SIG-M5 treated with dmso at 0.1 percent for 504 hours (cell line): ENCODE data around the gene MLLT1.
"Not testable (repeated sequence)": the region's sequence is repeated elsewhere in the genome, so short reads cannot be mapped to it uniquely, and the experiment has no call there.

ENCODE experiments used
- DNase-seq: peaks from one replicate; lab custom pipeline; 2025; ENCODE audit not compliant: unreplicated experiment; lab: John Stamatoyannopoulos, UW

Gene MLLT1, protein sequence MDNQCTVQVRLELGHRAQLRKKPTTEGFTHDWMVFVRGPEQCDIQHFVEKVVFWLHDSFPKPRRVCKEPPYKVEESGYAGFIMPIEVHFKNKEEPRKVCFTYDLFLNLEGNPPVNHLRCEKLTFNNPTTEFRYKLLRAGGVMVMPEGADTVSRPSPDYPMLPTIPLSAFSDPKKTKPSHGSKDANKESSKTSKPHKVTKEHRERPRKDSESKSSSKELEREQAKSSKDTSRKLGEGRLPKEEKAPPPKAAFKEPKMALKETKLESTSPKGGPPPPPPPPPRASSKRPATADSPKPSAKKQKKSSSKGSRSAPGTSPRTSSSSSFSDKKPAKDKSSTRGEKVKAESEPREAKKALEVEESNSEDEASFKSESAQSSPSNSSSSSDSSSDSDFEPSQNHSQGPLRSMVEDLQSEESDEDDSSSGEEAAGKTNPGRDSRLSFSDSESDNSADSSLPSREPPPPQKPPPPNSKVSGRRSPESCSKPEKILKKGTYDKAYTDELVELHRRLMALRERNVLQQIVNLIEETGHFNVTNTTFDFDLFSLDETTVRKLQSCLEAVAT

DNA sequence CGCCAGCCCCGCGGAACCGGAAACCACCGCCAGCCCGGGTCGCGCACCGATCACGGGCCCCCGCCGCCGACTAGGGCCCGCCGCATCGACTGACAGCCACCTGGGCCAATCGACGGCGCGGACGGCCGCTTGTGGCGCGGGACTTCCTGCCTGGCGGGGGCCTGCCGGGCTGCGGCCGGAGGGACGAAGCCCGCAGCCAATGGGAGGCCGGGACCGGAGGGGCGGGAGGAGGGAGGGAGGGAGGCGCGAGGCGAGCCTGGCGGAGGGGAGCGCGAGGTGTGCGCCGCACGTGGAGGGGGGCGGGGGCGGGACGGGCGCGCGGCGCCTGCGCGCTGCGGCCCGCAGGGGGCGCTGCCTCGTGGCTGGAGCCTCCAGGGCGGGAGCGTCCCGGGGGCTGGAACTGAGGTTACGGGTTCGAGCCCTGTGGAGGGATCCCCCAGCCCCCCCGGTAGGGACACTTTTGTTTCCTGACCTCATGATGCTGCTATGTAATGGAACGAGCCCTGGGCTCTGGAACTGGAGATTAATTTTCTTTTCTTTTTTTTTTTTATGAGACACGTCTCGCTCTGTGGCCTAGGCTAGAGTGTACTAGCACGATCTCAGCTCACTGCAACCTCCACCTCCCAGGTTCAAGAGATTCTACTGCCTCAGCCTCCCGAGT, at the start of gene MLLT1:
Gene MLLT1, minus strand, starts transcription at position 45 of the 661 bp plus-strand sequence. CDS start 191 bp downstream, outside the sequence.
- DNase-seq = peak; percentile 83

DNA sequence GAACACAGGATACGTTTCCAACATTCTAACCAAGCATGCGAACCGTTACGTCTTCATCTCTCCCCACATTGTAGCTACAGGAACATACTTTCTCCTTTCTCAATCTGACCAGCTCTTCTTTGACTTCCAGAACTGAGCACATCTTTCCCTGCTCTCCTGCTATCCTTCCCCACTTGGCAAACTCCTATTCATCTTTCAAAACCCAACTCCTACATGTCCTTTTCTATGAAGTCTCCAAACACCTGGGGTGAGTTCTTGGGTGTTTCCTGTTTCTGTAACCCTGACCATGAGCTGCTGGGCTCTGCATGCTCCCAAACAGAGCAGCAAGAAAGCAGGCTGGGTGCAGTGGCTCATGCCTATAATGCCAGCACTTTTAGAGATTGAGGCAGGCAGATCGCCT, 47.0 kb upstream of the MLLT1 start:
- DNase-seq = no peak

DNA sequence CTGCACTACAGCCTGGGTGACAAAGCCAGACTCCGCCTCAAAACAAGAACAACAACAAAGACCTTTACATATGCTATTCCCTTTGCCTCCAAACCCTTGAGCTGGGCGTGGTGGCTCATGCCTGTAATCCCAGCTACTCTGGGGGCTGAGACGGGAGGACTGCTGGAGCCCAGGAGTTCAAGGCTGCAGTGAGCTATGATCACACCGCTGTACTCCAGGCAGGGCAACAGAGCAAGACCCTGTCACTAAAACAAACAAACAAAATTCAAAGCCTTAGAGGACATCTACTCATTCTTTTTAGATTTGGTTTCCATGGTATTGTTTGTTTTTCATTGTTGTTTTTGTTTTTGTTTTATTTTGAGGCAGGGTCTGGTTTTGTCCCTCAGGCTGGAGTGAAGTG, 45.8 kb upstream of the MLLT1 start:
- DNase-seq = no peak

DNA sequence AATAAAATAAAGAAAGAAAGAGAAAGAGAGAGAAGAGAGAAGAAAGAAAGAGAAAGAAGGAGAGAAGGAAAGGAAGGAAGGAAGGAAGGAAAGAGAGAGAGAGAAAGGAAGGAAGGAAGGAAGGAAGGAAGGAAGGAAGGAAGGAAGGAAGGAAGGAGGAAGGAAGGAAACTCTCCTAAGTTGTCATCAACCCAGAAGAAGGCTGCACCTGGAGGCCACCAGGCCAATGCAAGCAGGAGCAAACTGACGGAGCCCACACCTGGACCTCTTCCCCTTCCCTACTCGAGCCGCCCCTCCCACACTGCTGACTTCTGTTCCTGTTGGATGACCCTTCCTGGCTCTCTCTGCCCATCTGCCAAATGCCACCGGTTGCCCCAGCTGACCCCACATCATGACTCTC, 45.0 kb upstream of the MLLT1 start:
- no peak for DNase-seq

DNA sequence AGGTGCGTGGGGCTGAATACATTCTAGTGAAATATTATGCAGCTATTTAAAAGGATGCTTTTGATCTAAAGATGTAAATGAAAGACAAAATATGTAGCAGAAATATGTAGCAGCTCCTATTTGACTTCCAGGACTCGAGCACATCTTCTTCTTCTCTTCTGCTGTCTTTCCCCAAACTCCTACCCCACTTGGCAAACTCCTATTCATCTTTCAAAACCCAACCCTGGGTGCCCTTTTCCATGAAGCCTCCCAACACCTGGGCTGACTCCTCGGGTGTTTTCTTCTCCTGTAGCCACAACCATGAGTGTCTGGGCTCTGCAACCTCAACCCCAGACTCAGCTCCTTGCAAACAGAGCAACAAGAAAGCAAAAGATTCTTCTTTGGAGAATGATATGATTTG, 42.5 kb upstream of the MLLT1 start:
- no peak for DNase-seq

DNA sequence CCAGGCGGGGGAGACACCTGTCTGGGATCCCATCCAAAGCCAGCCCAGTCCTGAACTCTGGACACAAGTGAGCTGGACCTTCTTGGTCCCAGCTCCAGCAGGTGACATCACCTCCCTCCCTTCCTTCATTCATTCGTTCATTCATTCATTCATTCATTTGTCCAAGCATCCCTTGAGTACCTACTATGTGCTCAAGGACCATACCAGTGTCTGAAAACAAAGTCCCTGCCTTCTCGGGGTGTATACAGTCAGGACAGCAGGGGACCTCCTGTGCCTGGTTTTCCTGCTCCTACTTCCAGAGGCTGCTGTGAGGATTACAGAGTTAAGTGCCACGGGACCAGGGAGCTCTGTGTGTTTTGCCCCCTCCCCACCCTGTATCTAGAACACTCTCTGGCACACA, 39.6 kb upstream of the MLLT1 start:
- no peak for DNase-seq

DNA sequence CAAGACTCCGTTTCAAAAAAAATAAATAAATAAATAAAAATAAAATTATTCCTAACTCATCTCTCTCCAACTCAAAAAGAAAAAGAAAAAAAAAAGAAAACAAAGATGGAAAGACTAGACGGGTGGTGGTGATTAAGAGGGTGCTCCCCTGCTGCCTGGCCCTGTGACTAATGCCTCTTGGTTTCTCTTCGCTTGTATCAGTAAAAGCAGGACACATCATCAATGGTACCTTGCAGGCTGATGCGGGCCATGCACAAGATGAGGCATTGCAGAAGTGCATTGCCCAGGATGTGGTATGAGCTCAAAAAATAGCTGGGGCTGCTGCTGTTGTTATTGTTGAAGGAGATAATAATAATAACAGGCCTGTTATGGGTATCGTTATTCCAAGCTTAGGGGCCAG, 39.0 kb upstream of the MLLT1 start:
- no peak for DNase-seq

DNA sequence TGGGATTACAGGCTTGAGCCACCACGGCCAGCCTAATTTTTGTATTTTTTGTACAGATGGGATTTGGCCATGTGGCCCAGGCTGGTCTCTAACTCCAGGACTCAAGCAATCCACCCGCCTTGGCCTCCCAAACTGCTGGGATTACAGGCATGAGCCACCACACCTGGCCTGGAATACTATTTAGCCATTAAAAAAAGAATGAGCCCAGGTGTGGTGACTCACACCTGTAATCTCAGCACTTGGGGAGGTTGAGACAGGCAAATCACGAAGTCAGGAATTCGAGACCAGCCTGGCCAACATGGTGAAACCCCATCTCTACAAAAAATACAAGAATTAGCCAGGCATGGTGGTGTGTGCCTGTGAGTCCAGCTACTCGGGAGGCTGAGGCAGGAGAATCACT, 35.9 kb upstream of the MLLT1 start:
- not testable (repeated sequence) for DNase-seq

DNA sequence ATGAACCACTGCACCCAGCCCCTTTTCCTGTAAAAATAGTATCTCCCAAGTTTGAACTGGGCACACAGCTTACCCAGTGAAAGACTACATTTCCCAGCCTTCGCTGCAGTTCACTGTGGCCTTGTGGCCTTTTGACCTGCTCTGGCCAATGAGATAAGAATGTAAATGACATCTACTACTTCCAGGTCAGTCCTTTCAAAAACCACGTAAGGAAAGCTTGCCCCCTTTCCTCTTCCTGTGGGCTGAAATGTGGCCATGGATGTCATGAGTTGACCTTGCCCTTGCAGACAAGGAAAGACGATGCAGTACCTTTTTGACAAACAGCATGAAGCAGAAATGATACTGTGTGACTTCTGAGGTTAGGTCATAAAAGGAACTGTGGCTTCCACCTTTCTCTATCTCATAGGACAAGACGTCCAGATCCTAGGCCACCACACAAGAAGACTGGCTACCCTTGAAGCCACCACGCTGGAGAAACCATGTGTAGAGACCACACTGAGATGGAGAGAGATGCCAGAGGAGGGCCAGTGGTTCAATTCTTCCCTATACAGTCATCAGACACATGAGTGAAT, 33.7 kb upstream of the MLLT1 start:
- DNase-seq = no peak

DNA sequence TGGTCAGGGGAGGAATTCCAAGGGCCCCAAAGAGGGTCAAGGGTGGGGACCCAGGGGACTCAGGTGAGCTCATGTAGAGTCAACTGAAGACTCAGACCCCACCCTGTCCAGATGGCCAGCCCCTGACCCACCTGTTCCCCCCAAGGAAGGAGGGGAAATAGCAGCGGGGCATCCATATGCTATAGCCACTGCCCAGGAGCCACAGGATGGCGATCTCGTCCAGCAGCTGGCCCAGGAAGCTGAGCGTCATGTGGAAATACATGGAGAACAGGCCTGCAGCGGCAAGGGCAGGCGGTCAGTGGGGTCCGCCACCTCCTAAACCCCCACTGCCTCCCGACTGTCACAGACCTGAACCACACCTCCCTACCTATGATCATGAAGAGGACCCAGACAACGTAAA, 32.2 kb upstream of the MLLT1 start:
- no peak for DNase-seq

DNA sequence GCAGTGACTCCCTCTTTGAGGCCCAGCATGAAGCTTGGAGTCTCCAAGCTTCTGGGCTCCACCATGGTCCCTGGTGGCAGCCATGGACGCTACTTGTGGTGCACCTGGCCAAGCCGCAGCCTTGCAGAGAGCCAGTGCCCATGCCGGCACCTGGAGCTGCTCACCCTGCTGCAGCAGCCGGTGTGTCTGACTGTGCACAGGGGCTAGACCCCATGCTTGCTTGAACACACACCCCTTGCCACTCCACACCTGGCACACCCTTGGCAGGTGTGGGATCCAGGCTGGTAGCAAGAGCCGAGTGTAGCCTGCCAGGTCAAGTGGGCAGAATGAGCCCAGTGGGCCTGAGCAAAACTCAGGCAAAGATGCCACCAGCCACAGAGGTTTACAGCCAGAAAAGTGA, 18.6 kb upstream of the MLLT1 start:
- no peak for DNase-seq

DNA sequence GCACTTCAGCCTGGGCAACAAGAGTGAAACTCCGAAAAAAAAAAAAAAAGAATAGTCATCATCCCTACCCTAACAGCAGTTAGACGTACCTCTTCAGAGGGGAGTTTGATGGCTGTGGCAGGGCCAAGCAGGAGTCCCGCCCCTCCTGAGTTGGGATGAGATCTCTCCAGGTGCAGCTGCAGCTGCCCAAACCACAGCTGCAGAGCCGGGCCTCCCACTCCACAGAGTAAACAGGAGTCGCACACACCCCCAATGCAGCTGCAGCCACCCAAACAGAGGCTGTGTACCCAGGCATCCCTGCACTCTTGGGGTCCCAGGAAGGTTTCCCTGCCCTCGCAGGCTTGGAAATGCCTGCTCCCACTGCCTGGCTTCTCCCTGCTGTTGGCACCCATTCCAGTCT, 17.4 kb upstream of the MLLT1 start:
- no peak for DNase-seq

DNA sequence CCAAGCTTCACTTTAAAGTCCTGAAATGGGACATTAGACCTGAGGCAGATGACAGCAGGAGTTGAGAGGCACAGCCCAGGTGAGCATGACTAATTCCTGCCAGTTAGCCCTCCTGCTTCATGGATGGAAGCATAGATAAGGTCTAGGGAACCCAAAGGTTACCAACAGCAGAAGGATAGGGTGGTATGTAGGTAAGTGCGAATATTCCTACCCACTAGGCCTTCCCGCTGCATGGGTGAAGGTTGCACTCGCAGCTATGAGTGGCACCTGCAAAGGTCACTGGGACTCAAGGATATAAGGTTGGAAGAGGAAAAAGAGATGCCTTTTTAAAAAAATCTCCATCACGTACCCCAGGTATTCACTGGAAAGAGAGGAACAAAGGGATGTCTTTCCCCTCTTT, 12.2 kb upstream of the MLLT1 start:
- DNase-seq = no peak

DNA sequence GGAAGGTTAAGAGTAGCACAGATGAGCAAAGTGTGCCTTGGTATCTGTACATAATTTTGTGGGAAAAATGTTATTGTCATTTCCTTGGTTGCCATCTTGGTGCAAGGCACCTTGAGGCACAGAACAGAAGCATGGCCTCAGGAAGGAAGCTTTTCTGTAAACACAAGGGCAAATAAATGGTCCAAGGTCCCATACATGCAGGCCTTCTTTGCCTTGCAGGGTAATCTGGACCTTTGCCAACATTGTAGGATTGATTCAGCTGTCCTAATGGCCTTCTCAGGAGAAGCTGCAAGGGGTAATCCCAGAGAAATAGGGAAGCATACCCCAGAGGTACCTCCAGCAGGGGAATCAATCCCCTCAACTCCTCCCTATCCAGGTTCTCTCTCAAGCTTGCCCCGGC, 9.0 kb upstream of the MLLT1 start:
- DNase-seq = no peak

DNA sequence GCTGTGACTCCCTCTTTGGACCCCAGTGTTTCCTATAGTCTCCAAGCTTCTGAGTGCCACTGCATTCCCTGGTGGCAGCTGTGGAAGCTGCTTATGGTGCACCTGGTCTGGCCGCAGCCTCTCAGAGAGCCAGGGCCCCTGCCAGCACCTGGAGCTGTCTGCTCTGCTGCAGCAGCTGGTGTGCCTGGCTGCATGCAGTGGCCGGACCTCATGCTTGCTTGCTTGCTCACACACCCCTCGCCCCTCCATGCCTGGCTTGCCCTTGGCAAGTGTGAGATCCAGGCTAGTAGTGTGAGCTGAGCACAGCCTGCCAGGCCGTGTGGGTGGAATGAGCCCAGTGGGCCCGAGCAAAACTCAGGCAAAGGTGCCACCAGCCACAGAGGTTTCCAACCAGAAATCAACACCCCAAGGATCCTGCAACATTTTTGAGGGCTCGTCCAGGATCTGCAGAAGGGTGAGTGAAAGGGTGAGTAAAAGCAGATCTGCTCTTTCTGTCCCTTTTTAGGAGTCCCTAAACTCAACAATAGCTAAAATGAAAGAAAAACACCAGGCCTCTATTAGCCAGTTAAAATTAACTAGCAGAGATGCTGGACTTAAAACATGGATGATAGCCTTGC, 7.6 kb upstream of the MLLT1 start:
- DNase-seq = no peak

DNA sequence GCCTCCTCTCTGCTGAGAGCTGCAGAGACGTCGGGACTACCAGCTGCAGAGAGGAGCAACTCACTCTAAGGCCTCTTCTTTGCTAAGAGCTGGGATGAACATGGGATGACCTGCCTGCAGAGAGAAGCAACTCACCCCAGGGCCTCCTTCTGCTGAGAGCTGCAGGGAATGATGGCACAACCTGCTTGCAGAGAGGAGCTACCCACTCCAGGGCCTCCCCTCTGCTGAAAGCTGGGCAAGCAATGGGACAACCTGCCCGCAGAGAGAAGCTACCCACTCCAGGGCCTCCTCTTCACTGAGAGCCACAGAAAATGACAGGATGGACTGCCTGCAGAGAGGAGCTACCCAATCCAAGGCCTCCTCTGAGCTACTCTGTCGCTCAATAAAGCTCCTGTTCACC, 6.9 kb upstream of the MLLT1 start:
- DNase-seq = no peak

DNA sequence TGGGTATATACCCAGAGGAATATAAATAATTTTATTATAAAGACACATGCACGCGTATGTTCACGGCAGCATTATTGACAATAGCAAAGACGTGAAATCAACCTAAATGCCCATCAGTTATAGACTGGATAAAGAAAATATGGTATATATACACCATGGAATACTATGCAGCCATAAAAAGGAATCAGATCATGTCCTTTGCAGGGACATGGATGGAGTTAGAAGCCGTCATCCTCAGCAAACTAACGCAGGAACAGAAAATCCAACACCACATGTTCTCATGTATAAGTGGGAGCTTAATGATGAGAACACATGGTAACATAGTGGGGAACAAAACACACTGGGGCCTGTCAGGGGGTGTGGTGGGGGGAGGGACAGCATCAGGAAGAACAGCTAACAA, 2.6 kb upstream of the MLLT1 start:
- DNase-seq = not testable (repeated sequence)

DNA sequence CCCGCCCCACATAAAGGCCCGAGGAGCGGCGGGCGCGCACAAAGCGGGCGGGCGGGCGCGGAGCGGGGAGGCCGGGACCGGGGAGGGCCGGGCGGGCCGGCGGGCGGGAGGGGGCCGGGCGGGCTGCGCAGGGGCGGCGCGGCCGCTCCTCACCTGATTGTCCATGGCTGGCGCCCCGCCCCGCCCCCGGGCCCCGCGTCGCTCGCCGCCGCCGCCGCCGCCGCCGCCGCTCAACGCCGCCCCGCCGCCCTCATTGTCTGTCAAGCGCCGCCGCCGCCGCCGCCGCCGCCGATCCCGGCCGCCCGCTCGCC, 200 bp downstream of the MLLT1 start:
- no peak for DNase-seq

DNA sequence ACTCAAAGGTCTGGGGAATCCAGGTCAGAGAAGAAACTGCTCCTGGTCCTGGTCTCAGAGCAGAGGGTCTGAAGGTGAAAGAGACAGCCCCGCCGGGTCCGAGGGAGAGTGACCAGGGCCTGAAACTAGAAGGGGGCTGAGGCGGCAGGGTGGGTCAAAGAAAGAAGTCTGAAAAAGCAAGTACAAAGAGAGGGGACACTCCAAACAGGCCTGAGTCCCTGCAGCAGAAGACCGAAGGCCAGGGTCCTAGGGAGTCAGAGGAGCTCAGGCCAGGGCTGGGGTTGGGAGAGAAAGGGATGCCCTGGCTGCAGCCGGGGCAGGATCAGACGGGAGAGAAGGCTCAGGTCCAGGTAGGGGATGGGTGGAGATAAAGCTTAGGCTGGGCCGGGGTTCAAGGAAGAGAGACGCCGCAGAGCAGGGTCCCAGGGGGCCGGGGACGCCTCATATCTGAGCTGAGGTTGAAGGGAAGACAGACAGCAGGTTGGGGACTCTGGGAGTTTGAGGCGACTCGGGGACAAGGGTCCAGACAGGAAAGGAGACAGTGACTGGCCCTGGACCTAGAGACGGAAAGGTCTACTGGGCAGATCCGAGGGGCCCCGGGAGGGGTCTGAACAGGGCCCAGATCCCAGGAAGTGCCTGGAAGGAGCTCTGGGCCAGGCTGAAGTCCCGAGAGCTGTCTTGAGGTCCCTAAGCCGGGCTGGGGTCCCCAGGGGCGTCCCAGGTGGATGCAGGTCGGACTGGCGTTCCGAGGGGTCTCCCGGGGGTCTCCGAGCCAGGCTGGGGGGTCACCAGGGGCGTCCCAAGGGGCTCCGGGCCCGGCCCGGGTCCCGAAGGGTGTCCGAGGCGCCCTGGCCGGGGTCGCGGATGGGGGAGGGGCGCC, 795 bp downstream of the MLLT1 start:
- no peak for DNase-seq

DNA sequence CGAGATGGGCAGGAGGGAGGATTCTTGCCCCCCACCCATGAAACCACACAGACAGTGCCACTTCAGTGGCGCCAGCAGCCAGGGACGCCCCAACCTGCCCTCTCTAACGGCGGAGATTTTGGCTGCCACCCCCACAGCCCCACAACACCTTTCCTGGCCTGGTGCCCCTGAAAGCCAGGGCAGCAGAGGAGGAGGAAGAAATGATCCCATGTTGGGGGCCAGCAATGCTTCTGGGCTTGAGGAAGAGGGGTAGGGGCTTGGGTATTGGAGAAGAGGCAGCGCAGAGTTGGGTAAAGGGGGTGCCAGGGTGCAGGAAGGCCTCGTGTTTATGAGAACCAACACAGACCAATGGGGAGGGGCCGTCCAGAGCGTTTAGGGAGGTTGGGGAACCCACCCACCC, 1.7 kb downstream of the MLLT1 start:
- no peak for DNase-seq

DNA sequence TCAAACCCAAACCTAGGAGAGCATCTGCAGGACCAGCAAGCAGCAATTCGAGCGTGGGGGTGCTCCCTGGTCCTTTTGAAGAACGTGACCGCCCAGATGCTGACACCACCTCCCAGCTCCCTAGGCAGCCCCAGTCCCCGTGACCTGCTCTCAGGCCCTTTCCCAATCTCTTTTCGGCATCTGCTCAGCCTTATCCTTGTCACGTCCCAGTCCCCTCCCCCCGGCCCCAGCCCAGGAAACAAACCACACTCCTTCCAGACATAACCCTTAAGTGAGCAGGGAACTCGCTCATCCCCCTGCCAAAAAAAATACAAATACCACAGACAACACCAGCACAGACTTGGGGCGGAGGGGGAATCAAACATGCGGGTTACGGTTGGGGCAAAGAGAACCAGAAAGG, 3.3 kb downstream of the MLLT1 start:
- no peak for DNase-seq
